ENCODE results near the gene PRDX5. TPM values are rescaled to one million over a fixed set of nuclear protein-coding genes. Genes with fewer than 3 reads are reported as not detected.

PRDX5 gene
- total RNA-seq, 2 donors from 2014 or later = 401 to 435 TPM

DNA sequence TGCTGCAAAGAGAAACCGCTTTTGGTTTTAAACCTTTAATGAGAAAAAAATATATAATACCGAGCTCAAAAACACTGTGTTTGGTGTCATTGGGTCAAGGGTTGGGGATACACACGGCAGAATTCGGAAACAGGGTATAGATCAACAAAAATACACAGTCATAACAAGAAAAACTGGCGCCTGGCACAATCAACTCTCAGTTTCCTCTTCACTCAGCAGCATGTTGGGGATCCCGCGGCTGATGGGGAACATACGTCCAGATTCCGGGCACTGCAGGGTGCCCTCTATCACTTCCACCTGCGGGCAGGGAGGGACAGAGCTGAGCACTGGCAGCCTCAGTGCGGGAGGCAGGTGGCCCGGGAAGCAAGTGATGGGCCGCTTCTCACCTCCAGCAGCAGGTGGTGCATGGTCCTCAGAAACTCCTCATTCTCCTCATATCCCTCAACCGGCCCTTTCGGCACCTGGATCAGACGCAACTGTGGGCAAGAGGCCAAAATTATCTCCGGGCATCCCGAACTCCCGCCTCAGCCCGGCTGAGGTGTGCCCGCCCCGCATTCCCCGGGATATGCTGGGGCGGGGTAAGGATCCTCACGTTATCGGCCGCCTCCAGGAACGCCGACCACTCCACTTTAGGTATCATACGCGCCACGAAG is 1.1 kb upstream of the PRDX5 start:
- Histone ChIP-seq H3K27me3 (no peaks in the 10 kb centered on the region), H3K36me3 (peaks cover 30% of the 10 kb centered on the region), H3K4me3 (peak overlapping the region; percentile 86 to 94), H3K9me3 (no peaks in the 10 kb centered on the region), H3K27ac (peak overlapping the region; percentile 96 to 99), H3K4me1 (peaks cover 0 to 49% of the 10 kb centered on the region in 2 donors)
- TF ChIP-seq, protein P1, sequence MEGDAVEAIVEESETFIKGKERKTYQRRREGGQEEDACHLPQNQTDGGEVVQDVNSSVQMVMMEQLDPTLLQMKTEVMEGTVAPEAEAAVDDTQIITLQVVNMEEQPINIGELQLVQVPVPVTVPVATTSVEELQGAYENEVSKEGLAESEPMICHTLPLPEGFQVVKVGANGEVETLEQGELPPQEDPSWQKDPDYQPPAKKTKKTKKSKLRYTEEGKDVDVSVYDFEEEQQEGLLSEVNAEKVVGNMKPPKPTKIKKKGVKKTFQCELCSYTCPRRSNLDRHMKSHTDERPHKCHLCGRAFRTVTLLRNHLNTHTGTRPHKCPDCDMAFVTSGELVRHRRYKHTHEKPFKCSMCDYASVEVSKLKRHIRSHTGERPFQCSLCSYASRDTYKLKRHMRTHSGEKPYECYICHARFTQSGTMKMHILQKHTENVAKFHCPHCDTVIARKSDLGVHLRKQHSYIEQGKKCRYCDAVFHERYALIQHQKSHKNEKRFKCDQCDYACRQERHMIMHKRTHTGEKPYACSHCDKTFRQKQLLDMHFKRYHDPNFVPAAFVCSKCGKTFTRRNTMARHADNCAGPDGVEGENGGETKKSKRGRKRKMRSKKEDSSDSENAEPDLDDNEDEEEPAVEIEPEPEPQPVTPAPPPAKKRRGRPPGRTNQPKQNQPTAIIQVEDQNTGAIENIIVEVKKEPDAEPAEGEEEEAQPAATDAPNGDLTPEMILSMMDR (IDR thresholded peaks at IDR 0.05) = no peak
- DNase-seq (ENCODE audit: low spot score) = no peak

DNA sequence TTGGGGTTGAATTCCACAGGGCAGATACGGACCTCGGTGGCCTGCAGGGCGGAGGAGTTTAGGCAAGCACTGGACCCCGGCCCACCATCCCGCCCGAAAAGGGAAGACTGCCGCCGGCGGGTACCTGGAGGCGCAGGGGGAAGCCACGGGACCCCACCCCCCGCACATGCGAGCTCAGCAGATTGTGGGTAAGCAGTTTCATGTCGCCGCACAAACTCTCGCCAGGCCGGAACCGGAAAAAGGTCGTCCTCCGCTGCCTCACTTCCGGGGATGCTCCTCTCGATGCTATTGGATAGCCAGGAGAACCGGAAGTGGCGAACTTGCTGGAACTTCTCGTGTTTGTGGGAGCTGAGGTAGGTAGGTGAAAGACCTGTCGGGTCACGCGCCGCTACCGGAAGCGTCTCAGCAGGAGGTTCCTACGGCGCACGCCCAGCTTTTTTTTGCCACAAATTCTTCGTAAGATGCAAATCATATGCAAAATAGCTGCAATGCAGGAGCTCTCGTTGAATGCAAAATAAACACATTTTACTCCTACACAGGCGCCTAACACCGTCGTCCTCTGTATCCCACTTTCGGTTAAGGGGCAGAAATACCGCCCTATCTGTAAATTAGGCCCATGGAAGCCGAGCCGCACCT is 478 bp upstream of the PRDX5 start, which contains the start of gene TRMT112:
TRMT112 (minus strand) TSS at position 235 of the 636 bp plus-strand sequence; CDS start at position 202, 33 bp downstream.
- Histone ChIP-seq H3K9me3 (no peaks in the 10 kb centered on the region), H3K27ac (peak within 1 kb of the TSS; percentile 96 to 99), H3K27me3 (no peaks in the 10 kb centered on the region), H3K36me3 (peaks cover 34% of the 10 kb centered on the region), H3K4me1 (peaks cover 0 to 45% of the 10 kb centered on the region in 2 donors), H3K4me3 (peak within 1 kb of the TSS; percentile 86 to 94)
- TF ChIP-seq, protein P1 (IDR thresholded peaks at IDR 0.05) = no peak
- peak; percentile 99 for DNase-seq (ENCODE audit: low spot score)

DNA sequence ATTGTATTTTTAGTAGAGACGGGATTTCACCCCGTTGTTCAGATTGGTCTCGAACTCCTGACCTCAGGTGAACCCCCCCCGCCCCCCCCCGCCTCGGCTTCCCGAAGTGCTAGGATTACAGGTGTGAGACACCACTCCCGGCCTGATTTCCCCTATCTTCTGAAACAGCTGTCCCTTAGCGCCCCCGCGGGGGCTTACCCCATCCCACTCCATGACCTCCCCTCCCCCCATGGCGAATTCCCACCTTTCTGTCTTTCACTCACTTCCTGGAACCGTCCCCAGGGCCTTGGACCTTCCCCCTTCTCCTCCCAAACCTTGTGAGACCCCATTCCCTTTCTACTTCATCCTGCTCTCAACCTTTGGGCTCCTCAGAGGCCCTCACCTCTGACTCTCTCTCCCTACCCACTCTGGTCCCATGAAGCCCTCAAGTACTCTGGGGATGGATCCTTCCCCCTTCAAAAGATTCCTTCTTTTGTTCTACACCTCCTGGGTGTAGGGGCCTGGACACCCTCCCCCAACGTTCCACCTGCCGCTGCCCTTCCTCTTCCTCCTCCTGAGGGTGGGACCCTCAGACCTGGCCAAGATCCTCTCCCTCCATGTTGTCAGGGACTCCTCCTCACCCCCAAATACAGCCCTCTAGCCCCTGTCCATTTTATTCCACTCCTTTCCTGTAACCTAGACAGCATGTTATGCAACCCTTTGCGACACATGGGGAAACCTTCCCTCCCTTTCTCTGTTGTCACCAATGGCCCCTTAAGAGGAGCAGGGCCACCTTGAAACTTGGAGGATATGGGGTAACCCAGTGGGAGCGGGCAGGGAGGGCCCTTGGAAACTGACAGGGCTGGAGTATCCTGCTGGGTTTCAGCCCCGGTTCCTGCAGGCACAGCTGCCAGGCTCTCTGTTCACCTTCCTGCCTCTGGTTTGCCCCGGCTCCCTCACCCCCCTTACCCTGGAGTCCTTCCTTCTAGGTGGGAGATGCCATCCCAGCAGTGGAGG is 1.1 kb downstream of the PRDX5 start:
- Histone ChIP-seq H3K9me3 (no peaks in the 10 kb centered on the region), H3K27ac (peak overlapping the region; percentile 96 to 99), H3K4me1 (peaks cover 0 to 28% of the 10 kb centered on the region in 2 donors), H3K27me3 (no peaks in the 10 kb centered on the region), H3K4me3 (peak overlapping the region; percentile 86 to 94), H3K36me3 (peaks cover 35% of the 10 kb centered on the region)
- TF ChIP-seq, protein P1 (IDR thresholded peaks at IDR 0.05) = no peak
- DNase-seq (ENCODE audit: low spot score) = no peak

DNA sequence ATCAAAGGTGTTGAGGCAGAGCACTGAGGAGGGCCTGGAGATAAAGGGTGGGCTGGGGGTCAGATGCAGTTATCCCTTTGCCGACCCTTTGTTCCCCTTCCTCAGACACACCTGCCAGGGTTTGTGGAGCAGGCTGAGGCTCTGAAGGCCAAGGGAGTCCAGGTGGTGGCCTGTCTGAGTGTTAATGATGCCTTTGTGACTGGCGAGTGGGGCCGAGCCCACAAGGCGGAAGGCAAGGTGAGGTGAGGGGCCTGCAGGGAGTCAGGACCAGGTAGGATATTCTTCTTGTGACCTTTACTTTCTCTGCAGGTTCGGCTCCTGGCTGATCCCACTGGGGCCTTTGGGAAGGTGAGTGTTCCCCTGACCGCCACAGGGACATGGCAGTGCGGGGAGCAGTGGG is 2.6 kb downstream of the PRDX5 start:
- no peaks in the 10 kb centered on the region for H3K9me3 ChIP-seq
- peaks cover 22% of the 10 kb centered on the region for H3K36me3 ChIP-seq
- H3K27me3 ChIP-seq = no peaks in the 10 kb centered on the region
- no peak for DNase-seq (ENCODE audit: low spot score)
- no peak overlapping the region for H3K4me3 ChIP-seq
- peaks cover 0 to 22% of the 10 kb centered on the region in 2 donors for H3K4me1 ChIP-seq
- H3K27ac ChIP-seq = no peak overlapping the region
- TF ChIP-seq, protein P1 (IDR thresholded peaks at IDR 0.05) = no peak

DNA sequence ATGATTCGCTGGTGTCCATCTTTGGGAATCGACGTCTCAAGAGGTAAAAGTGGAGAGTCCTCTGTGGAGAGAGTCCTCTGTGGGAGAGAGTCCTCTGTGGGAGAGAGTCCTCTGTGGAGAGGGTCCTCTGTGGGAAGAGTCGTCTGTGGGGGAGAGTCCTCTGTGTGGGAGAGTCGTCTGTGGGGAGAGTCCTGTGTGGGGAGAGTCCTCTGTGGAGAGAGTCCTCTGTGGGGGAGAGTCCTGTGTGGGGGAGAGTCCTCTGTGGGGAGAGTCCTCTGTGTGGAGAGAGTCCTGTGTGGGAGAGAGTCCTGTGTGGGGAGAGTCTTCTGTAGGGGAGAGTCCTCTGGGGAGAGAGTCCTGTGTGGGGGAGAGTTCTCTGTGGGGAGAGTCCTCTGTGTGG is 3.1 kb downstream of the PRDX5 start:
- no peaks in the 10 kb centered on the region for H3K9me3 ChIP-seq
- DNase-seq (ENCODE audit: low spot score) = no peak
- H3K27ac ChIP-seq = no peak overlapping the region
- H3K4me1 ChIP-seq = peaks cover 0 to 22% of the 10 kb centered on the region in 2 donors
- H3K4me3 ChIP-seq = no peak overlapping the region
- TF ChIP-seq, protein P1 (IDR thresholded peaks at IDR 0.05) = no peak
- peaks cover 17% of the 10 kb centered on the region for H3K36me3 ChIP-seq
- no peaks in the 10 kb centered on the region for H3K27me3 ChIP-seq

Data from right atrium auricular region (tissue), 2 donors.